Pancreas (tissue), 10 donors: Measurements from ENCODE around the gene ZBTB46. TPM values are rescaled to one million over a fixed set of nuclear protein-coding genes. Genes with fewer than 3 reads are reported as not detected.
A peak's percentile ranks its signal among the peaks of the same experiment; 100 is the strongest.

Experiments used
- ATAC-seq, 4 donors: fragments of 200-7000 bp; cut with Tn5 transposase; one replicate each; pipeline versions ENCODE4 v1.8.0 to v1.9.1; 2020; ENCODE audit warnings: mild to moderate bottlenecking in 4 of 4, moderate library complexity in 4 of 4
- DNase-seq, 6 donors: peaks; one replicate each; pipeline ENCODE4 v3.0.0-alpha.2; 2020
- FAIRE-seq: peaks from 2 replicates; lab custom pipeline; 2012; peaks lifted over from hg19 to GRCh38; lab: Jason Lieb, UNC
- H3K27ac ChIP-seq, 4 donors: fragments of 200-600 bp; sonication (generic); 1 replicate in 3 of 4; 2 replicates in 1 of 4; pipeline versions ENCODE4 v1.5.0 to v1.8.0; 2020
- H3K27me3 ChIP-seq, 4 donors: fragments of 200-600 bp; one replicate each; pipeline ENCODE4 v1.8.0; 2021
- H3K36me3 ChIP-seq, 3 donors: fragments of 200-600 bp; sonication (generic) in 1 of 3; one replicate each; pipeline versions ENCODE4 v1.5.0 to v1.8.0; 2020 to 2021
- H3K4me1 ChIP-seq, 3 donors: fragments of 200-600 bp; one replicate each; pipeline ENCODE4 v1.8.0; 2021
- H3K4me3 ChIP-seq, 4 donors: fragments of 200-600 bp; sonication (generic) in 2 of 4; one replicate each; pipeline versions ENCODE4 v1.5.0 to v1.8.0; 2020 to 2021
- H3K9me3 ChIP-seq, 4 donors: fragments of 200-600 bp; one replicate each; pipeline ENCODE4 v1.8.0; 2021
- CTCF ChIP-seq, 4 donors: fragments of 200-600 bp; sonication (generic) in 3 of 4; IDR thresholded peaks; one replicate each; pipeline versions ENCODE4 v1.5.0 to v1.8.0; 2021; ENCODE audit warnings: antibody characterized with exemption in 4 of 4
- WGBS, 2 donors: extraction: QIAGEN DNeasy Blood & Tissue Kit; methylation state at CpG; one replicate each; pipeline ENCODE4 v1.1.7; 2013; 5-methylcytosine and 5-hydroxymethylcytosine counted together
- intact Hi-C, 3 donors: fragments of 100-400 bp; cut with DNase I; formaldehyde crosslinking; loops; one replicate each; pipeline versions ENCODE4 v1.11.1 to v1.14.2; 2022
- polyA plus RNA-seq, 2 donors: library from polyadenylated mRNA; stranded (reverse); fragments of 200-250 nt; gene quantifications; one replicate each; pipeline ENCODE4 v1.2.3, GENCODE V29; 2013
- total RNA-seq, 6 donors: library from RNA; stranded (reverse); fragmentation: NEBNext Ultra II Directional in 4 of 6; extraction: Animal tissue kit (Norgen Biotek cat#: 25700) in 4 of 6; gene quantifications; one replicate each; pipeline versions ENCODE4 v1.2.1 to v1.2.4, GENCODE V29; 2021 to 2023
- donor health status: healthy with polysubstance abuse.
- donor health status: DM: no; HTN: no; CAD: no; lungs with moderate emphysema.
- donor health status: DM: no; HTN: no; CAD: no.
- donor health status: control.
- donor health status: control.
- donor health status: Bipolar disorder and iron deficiency.
- donor health status: DM: yes; HTN: yes; CAD: no.
- donor health status: DM: no; HTN: no; CAD: no.
- donor health status: DM: no; HTN: no; CAD: no.
- donor health status: DM: yes; HTN: yes; CAD: no.

Gene ZBTB46
- total and polyA plus RNA-seq, 8 donors = 2.2 to 7.4 (median 3.0) TPM

- TF ChIP-seq CTCF (IDR thresholded peaks at IDR 0.05) = no peak
- Histone ChIP-seq H3K36me3 (peaks cover 0 to 11% (median 6%) of the 10 kb centered on the region in 3 donors), H3K4me3 (no peak overlapping the region), H3K27ac (no peak overlapping the region), H3K4me1 (peaks cover 4 to 10% (median 6%) of the 10 kb centered on the region in 3 donors), H3K27me3 (no peaks in the 10 kb centered on the region), H3K9me3 (no peaks in the 10 kb centered on the region)
- no peak for FAIRE-seq
- no peak for ATAC-seq
- WGBS, 2 donors = 69 to 74% methylated on average over 4 of the region's 4 CpGs
- intact Hi-C loops = no loop called here
- no peak for DNase-seq
Observed at GRCh38 chr20:63744158-63744557, 86.9 kb downstream of the ZBTB46 start.

- TF ChIP-seq CTCF (IDR thresholded peaks at IDR 0.05) = no peak
- H3K36me3 ChIP-seq = peaks cover 0 to 11% (median 6%) of the 10 kb centered on the region in 3 donors
- H3K4me3 ChIP-seq = no peak overlapping the region
- H3K9me3 ChIP-seq = no peaks in the 10 kb centered on the region
- H3K4me1 ChIP-seq = peaks cover 8 to 14% (median 10%) of the 10 kb centered on the region in 3 donors
- intact Hi-C loops = no loop called here
- no peak overlapping the region for H3K27ac ChIP-seq
- no peaks in the 10 kb centered on the region for H3K27me3 ChIP-seq
- ATAC-seq (no peak), DNase-seq (peak in 2 of 6 donors; percentile 32 to 70), FAIRE-seq (no peak)
- WGBS, 2 donors = 89 to 91% methylated on average over 31 of the region's 31 CpGs
Observed at GRCh38 chr20:63743210-63743970, 87.7 kb downstream of the ZBTB46 start.

GRCh38 chr20:63742381-63743024 lies 88.6 kb downstream of the ZBTB46 start:
- no peak for FAIRE-seq
- peak in 4 of 6 donors; percentile 25 to 81 (median 56) for DNase-seq
- Histone ChIP-seq H3K27me3 (no peaks in the 10 kb centered on the region), H3K27ac (no peak overlapping the region), H3K4me3 (no peak overlapping the region), H3K9me3 (no peaks in the 10 kb centered on the region), H3K36me3 (peaks cover 0 to 11% (median 6%) of the 10 kb centered on the region in 3 donors), H3K4me1 (peaks cover 12 to 21% (median 15%) of the 10 kb centered on the region in 3 donors)
- WGBS, 2 donors = 85 to 88% methylated on average over 27 to 37 of the region's 37 CpGs
- no peak for ATAC-seq
- intact Hi-C loops = no loop called here
- no peak for TF ChIP-seq CTCF (IDR thresholded peaks at IDR 0.05)

GRCh38 chr20:63741676-63742380 lies 89.2 kb downstream of the ZBTB46 start:
- H3K36me3 ChIP-seq = peaks cover 0 to 11% (median 6%) of the 10 kb centered on the region in 3 donors
- no peak for ATAC-seq
- WGBS, 2 donors = 72 to 77% methylated on average over 29 to 30 of the region's 30 CpGs
- no peaks in the 10 kb centered on the region for H3K27me3 ChIP-seq
- FAIRE-seq = no peak
- peak in 4 of 6 donors; percentile 44 to 84 (median 56) for DNase-seq
- peak overlapping the region in 2 of 4 donors; percentile 55 to 58 for H3K4me3 ChIP-seq
- no peaks in the 10 kb centered on the region for H3K9me3 ChIP-seq
- peak overlapping the region; percentile 49 to 95 (median 90) for H3K27ac ChIP-seq
- no peak for TF ChIP-seq CTCF (IDR thresholded peaks at IDR 0.05)
- intact Hi-C loops = no loop called here
- peaks cover 15 to 27% (median 15%) of the 10 kb centered on the region in 3 donors for H3K4me1 ChIP-seq
